ENCODE measurements around the gene CERS6. TPM values are rescaled to one million over a fixed set of nuclear protein-coding genes. Genes with fewer than 3 reads are reported as not detected.
"Not testable (repeated sequence)": the region's sequence is repeated elsewhere in the genome, so short reads cannot be mapped to it uniquely, and the experiment has no call there.

Gene CERS6
- total RNA-seq, 2 donors from 2014 or later, result 7.7 to 21.5 TPM

DNA sequence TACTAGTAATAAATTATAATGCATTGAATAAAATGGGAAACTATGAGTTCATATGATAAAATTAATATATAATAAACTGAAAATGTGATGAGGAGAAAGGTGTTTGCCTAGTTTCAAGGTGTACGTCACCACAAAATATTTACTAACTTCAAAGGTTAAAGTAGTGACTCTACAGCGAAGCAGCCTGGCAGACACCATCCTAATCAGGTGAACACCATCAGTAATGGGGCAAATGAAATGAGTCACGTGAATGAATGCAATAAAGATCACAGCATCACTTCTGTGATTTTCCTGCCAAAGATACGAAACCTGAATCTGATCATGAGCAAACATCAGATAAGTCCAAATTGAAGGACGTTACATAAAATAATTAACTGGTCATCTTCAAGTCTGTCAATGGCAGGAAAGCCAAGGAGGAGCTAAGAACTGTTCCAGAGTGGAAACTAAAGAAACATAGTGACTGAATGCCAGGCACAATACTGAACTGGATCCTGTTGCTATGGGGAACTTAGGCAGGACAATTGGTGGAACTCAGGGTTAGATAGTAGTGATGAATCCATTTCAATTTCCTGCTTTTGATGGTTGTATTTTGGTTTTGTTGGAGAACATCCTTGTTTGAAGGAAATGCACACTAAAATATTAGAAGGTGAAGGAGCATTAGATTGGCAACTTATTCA, 334.3 kb downstream of the CERS6 start:
- Mint-ChIP-seq H3K27ac (no peak overlapping the region), H3K36me3 (ENCODE audit: low read depth) (no peaks in the 10 kb centered on the region), H3K4me3 (no peak overlapping the region), H3K4me1 (no peaks in the 10 kb centered on the region), H3K9me3 (no peaks in the 10 kb centered on the region), H3K27me3 (no peaks in the 10 kb centered on the region)
- no peak for ATAC-seq (replicated peaks)

DNA sequence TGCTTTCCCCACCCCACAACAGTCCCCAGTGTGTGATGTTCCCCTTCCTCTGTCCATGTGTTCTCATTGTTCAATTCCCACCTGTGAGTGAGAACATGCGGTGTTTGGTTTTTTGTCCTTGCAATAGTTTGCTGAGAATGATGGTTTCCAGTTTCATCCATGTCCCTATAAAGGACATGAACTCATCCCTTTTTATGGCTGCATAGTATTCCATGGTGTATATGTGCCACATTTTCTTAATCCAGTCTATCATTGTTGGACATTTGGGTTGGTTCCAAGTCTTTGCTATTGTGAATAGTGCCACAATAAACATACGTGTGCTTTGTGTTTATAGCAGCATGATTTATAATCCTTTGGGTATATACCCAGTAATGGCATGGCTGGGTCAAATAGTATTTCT, 335.1 kb downstream of the CERS6 start:
- not testable (repeated sequence) for H3K36me3 Mint-ChIP-seq (ENCODE audit: low read depth); H3K4me3 Mint-ChIP-seq; H3K27ac Mint-ChIP-seq; H3K9me3 Mint-ChIP-seq; H3K27me3 Mint-ChIP-seq; ATAC-seq (replicated peaks); H3K4me1 Mint-ChIP-seq

DNA sequence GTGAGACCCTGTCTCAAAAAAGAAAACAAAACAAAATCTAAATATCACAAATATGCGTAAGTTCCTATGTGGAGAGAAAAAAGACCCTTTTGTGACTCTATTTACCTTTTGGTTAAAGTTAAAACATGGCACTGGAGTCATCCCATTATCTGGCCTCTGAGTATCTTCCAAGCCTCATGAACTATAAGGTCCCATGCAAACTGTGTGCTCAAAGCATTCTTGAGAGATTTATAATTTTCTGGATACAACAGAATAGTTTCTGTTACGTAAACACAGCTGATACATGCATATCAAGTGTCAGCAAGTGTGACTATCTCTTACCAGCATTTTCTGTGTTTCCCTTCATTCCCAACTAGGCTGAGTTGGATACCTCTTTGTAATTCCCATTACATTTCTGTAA, 337.5 kb downstream of the CERS6 start:
- Mint-ChIP-seq H3K9me3 (no peaks in the 10 kb centered on the region), H3K27ac (no peak overlapping the region), H3K4me3 (no peak overlapping the region), H3K27me3 (no peaks in the 10 kb centered on the region), H3K36me3 (ENCODE audit: low read depth) (no peaks in the 10 kb centered on the region), H3K4me1 (no peaks in the 10 kb centered on the region)
- ATAC-seq (replicated peaks), result no peak

DNA sequence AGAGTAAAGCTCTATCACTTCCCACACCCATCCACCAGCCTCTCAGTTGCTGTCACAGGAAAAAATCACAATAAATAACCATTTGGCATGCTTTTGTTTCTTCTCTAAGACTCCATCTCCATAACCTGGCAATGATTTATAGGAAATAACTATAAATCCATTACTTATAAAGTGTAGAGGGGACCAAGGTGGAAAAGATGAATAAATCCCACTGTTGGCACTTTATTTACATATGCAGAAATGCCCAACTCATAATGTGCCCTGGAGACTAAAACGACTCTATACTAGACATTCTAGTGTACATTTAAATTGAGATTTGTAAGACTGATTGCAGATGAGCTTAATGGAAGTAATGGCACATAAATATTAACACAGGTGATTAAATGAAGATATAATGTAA, 338.9 kb downstream of the CERS6 start:
- Mint-ChIP-seq H3K4me3 (no peak overlapping the region), H3K9me3 (no peaks in the 10 kb centered on the region), H3K36me3 (ENCODE audit: low read depth) (no peaks in the 10 kb centered on the region), H3K27ac (no peak overlapping the region), H3K4me1 (no peaks in the 10 kb centered on the region), H3K27me3 (no peaks in the 10 kb centered on the region)
- ATAC-seq (replicated peaks), result no peak

DNA sequence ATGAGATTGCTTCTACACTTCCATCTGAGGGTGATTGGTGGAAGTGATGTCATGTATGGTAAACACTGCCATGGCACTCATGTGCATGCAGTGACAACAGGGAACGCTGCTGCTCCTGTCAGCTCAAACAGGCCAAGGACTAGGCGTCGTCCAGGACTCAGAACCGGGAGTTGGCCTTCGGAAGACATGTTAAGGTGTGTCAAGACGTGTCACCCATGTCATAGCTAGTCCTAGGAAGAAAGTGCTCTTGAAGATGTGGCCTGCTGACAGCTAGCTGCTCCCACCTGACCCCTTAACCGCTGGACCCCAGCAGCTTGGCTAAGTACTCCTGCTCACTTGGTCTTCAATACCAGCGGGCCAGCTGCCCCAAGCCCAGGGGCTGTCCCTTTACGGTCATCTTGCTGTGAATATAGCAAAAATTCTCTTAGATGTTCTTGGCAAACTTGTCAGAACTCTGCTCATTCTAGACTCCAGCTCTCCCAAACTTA, 340.1 kb downstream of the CERS6 start:
- no peaks in the 10 kb centered on the region for H3K36me3 Mint-ChIP-seq (ENCODE audit: low read depth)
- H3K4me1 Mint-ChIP-seq, result no peaks in the 10 kb centered on the region
- no peak for ATAC-seq (replicated peaks)

DNA sequence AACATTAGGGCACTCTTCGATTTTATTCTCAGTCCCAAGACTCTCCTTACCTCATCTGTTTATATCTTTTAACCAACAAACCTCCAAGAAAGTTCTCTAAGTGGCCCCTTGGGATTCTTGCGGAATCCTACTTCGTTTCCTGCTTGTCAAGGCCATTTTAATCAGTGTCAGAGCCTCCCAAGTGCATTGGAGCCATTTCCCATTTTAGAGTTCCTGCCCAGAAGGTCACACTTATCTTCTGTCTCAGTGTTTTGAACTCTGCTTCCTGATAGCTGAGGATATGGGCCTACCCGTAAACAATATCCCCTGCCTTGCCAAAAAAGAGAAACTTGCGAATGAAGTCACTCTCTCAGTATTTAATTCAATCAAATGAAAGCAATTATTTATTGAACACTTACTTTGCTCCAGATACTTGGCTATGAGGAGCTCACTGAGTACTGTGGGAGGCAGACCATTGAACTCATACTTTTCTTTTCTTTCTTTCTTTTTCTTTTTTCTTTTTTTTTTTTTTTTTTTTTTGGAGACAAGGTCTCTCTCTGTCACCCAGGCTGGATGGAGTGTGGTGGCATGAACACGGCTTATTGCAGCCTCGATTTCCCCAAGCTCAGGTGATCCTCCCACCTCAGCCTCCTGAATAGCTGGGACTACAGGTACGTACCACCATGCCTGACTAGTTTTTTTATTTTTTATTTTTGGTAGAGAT, 340.7 kb downstream of the CERS6 start:
- ATAC-seq (replicated peaks), result no peak
- H3K36me3 Mint-ChIP-seq (ENCODE audit: low read depth), result no peaks in the 10 kb centered on the region
- H3K4me1 Mint-ChIP-seq, result no peaks in the 10 kb centered on the region
- no peak overlapping the region for H3K27ac Mint-ChIP-seq
- no peak overlapping the region for H3K4me3 Mint-ChIP-seq
- H3K27me3 Mint-ChIP-seq, result no peaks in the 10 kb centered on the region
- H3K9me3 Mint-ChIP-seq, result no peaks in the 10 kb centered on the region

More for the DNA sequence above, 340.1 kb downstream of the CERS6 start:
- H3K9me3 Mint-ChIP-seq, result no peaks in the 10 kb centered on the region
- no peak overlapping the region for H3K27ac Mint-ChIP-seq
- no peak overlapping the region for H3K4me3 Mint-ChIP-seq
- no peaks in the 10 kb centered on the region for H3K27me3 Mint-ChIP-seq

DNA sequence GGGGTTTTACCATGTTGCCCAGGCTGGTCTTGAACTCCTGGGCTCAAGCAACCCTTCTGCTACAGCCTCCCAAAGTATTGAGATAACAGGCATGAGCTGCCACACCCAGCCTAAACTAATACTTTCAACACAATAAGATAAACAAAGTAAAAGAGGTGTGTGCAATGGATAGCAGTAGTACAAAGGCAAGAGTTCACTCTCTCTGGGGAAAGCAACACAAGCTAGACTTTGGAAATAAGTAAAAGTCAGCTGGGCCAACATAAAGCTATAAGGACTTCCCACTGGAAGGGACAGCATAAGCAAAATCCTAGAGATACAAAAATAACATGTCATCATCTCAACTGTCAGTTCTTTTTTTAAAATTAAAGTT, 341.2 kb downstream of the CERS6 start:
- no peak for ATAC-seq (replicated peaks)
- Mint-ChIP-seq H3K27ac (no peak overlapping the region), H3K4me3 (no peak overlapping the region), H3K4me1 (no peaks in the 10 kb centered on the region), H3K27me3 (no peaks in the 10 kb centered on the region), H3K36me3 (ENCODE audit: low read depth) (no peaks in the 10 kb centered on the region), H3K9me3 (no peaks in the 10 kb centered on the region)

DNA sequence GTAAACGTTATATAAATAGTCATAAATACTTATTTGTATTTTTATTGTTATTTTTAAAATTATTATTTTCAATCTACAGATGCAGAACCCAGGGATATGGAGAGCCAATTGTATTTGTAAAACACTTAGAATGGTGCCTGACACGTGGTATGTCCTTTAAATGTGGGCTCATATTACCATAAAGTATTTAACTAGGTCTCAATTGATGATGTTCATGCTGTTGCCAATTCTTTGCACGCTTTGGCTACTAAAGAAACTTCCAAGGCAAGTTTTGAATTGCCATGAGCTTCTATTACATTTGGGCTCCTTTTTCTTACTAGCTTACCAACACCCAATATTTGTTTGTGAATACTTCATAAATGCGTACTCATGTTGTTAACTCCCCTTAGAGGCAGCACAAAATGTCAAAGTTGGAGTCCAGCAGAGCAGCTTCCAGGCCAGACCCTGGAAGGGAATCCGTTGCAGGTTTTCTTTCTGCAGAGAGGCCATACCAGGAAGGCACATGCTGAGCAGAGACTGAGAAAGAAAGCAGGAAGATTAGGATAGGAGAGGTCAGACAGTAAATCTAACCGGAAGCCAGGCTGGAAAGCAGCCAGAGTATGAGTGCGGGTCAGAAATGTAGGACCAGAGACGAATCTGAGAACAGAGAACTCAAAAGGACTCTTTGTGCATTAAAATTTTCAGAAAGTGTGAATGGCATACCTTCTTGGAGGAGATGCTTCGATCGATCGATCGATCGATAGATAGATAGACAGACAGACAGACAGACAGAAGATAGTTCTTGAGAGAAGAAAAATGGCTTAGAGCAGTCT, 342.2 kb downstream of the CERS6 start:
- Mint-ChIP-seq H3K36me3 (ENCODE audit: low read depth) (no peaks in the 10 kb centered on the region), H3K4me1 (no peaks in the 10 kb centered on the region), H3K9me3 (no peaks in the 10 kb centered on the region), H3K27me3 (no peaks in the 10 kb centered on the region), H3K27ac (no peak overlapping the region), H3K4me3 (no peak overlapping the region)
- ATAC-seq (replicated peaks), result no peak

DNA sequence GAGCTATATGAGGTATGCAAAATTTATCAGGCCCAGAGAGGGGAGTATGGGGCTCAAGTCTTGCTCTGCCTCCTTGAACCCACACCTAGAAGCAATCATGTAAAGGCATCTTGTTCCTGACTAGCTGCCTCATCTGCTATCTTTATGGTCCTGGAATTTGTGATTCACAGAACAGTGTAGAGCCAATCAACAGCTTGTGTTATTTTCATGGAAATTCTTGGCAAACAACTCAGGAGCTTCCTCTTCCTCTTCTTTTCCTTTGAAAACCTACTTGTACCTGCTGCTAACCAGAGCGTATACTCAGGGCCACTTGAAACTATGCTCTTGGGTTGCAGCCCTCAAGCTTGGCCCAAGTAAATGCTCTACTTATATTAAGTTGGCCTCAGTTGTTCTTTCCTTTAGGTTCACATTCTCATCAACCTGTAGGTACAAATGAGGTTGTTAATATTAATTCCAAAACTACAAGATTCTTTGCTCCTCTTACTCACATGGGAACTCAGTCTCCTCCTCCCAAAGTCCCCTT, 342.9 kb downstream of the CERS6 start:
- Mint-ChIP-seq H3K9me3 (no peaks in the 10 kb centered on the region), H3K4me3 (no peak overlapping the region), H3K27me3 (no peaks in the 10 kb centered on the region), H3K27ac (no peak overlapping the region), H3K36me3 (ENCODE audit: low read depth) (no peaks in the 10 kb centered on the region), H3K4me1 (no peaks in the 10 kb centered on the region)
- no peak for ATAC-seq (replicated peaks)

DNA sequence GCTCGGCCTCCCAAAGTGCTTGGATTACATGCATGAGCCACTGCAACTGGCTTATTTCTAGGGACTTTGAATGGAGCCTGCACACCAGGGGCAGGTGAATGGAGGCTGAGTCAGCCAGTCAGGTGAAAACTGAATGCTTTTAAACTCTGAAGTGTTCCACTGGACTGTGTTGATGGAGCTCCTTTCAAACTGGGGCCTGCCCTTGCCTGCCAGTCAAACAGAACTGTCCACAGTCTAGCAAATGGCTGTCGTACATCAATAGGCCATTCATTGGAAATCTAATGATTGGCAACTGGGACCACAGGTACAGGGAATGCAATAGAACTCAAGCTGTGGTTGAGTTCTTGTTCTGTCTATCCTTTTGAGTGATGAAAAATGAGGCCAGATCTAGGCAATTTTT, 345.4 kb downstream of the CERS6 start:
- no peak overlapping the region for H3K4me3 Mint-ChIP-seq
- no peaks in the 10 kb centered on the region for H3K9me3 Mint-ChIP-seq
- no peaks in the 10 kb centered on the region for H3K4me1 Mint-ChIP-seq
- H3K27me3 Mint-ChIP-seq, result no peaks in the 10 kb centered on the region
- H3K36me3 Mint-ChIP-seq (ENCODE audit: low read depth), result no peaks in the 10 kb centered on the region
- H3K27ac Mint-ChIP-seq, result no peak overlapping the region
- no peak for ATAC-seq (replicated peaks)

DNA sequence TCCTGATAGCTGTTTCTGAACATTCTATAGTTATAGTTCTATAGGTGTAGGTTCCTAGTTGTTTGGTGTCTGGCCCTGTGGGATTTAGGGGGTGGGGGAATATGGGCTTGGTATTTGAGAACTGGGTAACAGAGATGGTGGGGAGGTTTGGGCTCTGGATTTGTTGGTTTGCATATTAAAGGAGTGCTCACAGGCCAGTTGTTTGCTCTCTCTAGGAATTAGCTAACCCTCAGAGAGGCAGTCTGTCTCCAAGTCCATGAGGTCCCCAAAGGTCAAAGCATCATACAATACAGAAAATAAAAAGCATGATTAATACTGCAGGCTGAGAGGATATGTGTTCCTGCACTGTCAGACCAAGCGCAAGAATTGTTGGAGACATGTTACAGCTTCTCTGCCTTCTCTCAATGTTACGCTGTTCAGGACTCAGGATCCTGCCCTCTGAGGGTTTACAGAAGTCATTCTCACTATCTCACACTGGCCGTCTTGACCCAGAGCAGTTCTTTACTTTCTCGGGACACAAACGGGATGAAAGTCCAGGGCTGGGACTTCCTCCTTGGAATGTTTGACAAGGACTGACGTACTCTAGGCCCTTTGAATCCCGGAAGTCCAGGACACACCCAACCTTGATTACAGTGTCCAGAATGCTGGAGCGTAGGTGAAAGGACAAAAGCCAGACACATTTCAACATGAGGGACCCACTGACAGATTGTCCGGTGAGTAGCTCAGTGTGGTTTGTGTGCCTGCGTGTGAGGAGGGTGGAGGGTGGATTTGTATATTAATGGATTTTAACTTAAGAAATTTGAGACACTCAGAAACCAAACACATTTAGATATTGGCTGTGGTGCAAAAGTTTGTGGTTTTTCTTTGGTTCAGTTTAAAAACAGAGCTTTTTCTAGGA, 346.1 kb downstream of the CERS6 start, which contains the start of gene NOSTRIN:
TSS of gene NOSTRIN (plus strand) at position 677 of the 898 bp plus-strand sequence. CDS start at position 687, 10 bp downstream.
- no peak within 1 kb of the TSS for H3K4me3 Mint-ChIP-seq
- no peaks in the 10 kb centered on the region for H3K36me3 Mint-ChIP-seq (ENCODE audit: low read depth)
- H3K9me3 Mint-ChIP-seq, result no peaks in the 10 kb centered on the region
- no peaks in the 10 kb centered on the region for H3K27me3 Mint-ChIP-seq
- H3K4me1 Mint-ChIP-seq, result no peaks in the 10 kb centered on the region
- H3K27ac Mint-ChIP-seq, result no peak within 1 kb of the TSS
- ATAC-seq (replicated peaks), result no peak

DNA sequence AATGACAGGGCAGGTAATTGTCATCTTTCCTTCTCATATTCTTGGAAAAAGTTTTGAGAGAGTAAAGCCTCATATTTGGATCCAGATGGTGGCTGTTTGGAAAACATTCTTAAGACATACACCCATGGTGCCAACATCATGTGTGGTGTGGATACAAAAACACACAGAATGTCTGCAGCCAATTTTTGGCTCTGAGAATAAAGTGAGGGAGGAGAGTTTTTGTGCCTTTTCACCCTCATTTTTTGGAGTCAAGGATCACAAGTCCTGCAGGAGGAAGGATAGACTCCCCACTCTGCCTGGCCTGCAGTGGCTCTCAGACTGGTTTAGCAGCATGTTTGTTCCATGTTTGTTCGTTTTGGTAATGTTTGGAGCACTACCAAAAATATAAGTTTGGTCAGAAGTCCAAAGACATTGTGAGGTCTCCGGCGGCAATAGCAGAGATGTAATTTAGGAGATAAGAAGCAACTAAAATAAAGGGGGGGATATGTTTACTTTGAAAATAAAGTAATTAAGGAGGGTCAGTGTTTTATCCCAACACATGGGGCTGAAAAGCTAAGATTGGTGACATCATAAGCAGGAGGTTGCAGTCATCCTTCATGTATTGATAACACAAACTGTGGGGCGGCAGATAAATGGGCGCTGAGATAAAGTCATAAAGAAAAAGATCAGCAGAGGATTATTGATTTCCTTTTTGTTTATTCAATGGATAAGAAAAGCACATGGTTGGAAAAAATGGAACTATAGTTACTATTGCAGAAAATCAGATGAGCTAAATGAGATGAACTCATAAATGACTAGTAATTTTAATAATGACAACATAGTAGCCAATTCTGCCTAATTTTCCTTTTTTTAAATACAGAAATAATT, 347.0 kb downstream of the CERS6 start:
- no peaks in the 10 kb centered on the region for H3K9me3 Mint-ChIP-seq
- H3K4me1 Mint-ChIP-seq, result no peaks in the 10 kb centered on the region
- ATAC-seq (replicated peaks), result no peak
- no peaks in the 10 kb centered on the region for H3K36me3 Mint-ChIP-seq (ENCODE audit: low read depth)
- H3K27me3 Mint-ChIP-seq, result no peaks in the 10 kb centered on the region
- no peak overlapping the region for H3K27ac Mint-ChIP-seq
- H3K4me3 Mint-ChIP-seq, result no peak overlapping the region

DNA sequence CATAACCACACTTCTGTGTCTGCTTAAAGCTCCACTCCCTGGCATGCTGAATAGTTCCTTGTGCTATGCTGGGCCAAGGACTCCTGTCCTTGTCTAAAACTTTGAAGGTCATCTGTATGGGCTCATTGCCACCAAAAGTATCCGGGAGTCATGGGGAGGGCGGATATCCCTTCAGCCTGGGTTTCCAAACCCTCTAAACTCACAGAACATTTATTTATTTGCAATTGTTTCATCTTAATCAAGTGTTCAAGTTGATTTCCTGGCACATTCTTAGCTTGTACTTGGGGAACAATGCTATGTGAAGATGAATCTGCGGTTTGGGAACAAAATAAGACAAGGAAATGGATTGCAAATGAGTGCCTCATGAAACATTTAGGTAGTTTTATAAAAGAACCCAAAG, 348.1 kb downstream of the CERS6 start:
- Mint-ChIP-seq H3K9me3 (no peaks in the 10 kb centered on the region), H3K36me3 (ENCODE audit: low read depth) (no peaks in the 10 kb centered on the region), H3K4me3 (no peak overlapping the region), H3K27ac (no peak overlapping the region), H3K4me1 (no peaks in the 10 kb centered on the region), H3K27me3 (no peaks in the 10 kb centered on the region)
- ATAC-seq (replicated peaks), result no peak

All from activated T-helper 17 cell treated with anti-CD3 and anti-CD28 coated beads, Interleukin-2, amount 50 U/mL, for 72 hours (primary cell).